Dermis lymphatic vessel endothelial cell (primary cell): ENCODE results near the gene PRKCSH. TPM values are rescaled to one million over a fixed set of nuclear protein-coding genes. Genes with fewer than 3 reads are reported as not detected.

Source experiments
- total RNA-seq: library from RNA; depleted of rRNA; stranded (reverse); fragments of >200 nt; gene quantifications from 2 replicates; pipeline ENCODE4 v1.2.1, GENCODE V29; 2014

Gene PRKCSH, protein sequence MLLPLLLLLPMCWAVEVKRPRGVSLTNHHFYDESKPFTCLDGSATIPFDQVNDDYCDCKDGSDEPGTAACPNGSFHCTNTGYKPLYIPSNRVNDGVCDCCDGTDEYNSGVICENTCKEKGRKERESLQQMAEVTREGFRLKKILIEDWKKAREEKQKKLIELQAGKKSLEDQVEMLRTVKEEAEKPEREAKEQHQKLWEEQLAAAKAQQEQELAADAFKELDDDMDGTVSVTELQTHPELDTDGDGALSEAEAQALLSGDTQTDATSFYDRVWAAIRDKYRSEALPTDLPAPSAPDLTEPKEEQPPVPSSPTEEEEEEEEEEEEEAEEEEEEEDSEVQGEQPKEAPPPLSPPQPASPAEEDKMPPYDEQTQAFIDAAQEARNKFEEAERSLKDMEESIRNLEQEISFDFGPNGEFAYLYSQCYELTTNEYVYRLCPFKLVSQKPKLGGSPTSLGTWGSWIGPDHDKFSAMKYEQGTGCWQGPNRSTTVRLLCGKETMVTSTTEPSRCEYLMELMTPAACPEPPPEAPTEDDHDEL
- total RNA-seq: 110 and 113 TPM in 2 replicates

DNA sequence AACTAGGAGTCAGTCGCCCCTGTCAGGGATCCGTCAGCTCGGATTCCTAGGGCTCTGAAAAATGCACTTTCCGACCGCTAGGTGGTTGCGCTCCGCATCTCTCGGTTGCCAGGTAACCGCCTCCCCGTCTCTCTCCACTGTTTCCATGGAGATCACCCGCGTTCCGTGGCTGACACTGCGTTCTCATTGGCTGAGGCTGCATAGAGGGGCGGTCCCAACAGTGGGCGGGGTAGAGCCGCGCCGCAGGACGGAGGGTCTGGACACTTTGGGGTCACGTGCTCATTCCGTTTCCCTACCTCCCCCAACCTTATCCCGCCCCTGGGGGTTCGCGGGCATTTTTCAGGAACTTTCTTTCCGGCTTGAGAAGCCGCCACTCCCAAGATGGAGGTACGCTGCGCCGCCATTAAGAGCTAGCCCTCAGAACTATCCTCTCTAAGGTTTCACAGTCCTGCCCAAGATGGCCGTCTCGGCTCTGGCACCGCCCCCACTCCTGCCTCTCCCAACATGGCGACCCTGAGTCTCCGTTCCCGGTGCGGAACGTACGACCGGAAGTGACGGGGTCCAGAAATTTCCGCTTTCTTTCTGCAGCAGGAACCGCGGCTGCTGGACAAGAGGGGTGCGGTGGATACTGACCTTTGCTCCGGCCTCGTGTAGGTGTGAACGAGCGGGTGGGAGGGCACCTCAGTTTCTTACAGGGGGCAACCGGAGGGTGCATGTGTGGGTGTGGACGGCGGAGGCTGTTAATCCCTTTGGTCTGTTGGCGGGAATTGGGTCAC is at the start of gene PRKCSH, which contains the start of gene ODAD3:
TSS of gene PRKCSH (plus strand) at position 579 of the 776 bp plus-strand sequence. CDS start 483 bp downstream, outside the sequence.
TSS of gene ODAD3 (minus strand) at position 65 of the 776 bp plus-strand sequence. CDS start 105 bp downstream, outside the sequence.

DNA sequence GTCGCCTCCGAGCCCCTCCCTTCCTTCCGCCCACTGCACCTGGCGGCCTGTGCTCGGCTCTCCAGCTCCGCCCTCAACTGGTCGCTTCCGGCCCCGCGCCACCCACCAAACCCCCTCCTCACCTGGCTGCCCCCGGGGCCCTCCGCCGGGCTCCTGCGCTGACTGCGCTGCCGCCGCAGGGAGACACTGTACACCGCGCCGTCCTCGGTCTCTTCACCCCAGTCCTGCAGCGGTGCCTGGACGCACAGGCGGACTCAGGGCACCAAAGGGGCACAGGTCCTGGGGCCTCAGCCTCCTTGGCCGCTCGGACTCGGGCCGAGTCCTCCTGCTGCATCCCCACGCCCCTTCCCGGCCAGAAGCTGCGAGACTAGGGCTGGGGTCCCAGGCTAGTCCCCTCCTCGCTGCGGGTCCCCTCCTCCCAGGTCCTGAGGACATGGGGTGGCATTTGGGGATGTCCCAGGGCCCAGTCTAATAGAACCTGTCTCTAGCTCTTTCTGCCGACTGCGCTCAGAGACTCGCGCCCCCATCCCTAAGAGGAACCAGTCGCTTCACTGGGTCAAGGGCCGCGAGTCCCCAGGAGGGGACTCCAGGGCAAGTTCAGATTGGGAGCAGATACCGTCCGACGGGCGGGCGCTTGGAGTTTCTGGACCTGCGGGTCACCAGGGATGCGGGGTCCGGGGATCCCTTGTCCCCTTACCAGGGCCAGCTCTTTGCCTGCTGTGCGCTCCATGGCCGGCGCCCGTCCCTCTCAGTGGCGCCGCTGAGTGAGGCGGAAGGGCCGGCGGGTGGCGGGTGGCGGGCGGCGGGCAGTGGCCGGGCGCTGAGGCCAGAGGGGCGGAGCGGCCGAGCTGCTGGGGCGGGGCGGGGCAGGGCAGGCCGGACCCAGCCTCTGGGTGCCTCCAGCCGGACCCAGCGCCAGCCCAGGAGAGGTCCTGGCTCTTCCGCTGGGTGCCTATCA is 16.6 kb upstream of the PRKCSH start, which contains the start of gene RGL3:
TSS of gene RGL3 (minus strand) at position 766 of the 958 bp plus-strand sequence. CDS start at position 730, 36 bp downstream.

DNA sequence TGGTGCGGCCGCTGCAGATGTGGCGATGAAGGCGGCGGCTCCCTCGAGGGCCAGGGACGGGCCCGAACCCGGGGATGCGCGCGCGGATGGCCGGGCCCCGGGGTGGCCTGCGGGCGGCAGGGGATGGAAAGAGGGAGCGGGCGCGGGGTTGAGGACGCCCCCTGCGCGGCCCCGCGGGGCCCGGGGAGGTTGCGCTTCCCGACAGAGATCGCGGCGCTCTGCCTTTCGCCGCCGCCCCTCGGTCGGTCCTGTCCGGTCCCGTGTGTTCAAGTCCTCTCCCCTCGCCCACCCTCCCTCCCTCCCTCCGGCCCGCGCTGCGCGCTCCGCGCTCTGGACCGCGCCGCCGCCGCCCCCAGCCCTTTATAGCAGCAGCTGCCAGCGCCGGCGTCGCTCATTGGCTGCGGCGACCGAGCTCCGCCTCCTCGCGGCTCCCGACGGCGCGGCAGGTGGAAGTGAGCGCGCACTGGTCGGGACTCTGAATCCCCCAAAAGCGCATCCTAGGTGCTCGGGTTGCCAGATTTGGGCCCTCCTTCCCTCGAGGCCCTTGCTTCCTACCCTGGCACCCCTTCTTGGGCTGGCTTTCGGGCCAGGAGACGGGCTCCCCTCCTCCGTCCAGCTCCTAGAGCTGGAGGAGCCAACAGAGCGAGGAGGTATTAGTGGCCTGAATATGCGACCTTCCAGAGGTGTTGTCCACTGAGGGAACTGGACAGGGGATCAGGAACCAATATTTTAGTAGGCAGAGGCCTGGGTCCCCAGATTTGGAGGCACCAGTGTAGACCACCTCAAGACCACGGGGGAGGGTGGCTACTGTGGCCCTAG is 45.5 kb downstream of the PRKCSH start, which contains the start of gene ELAVL3:
TSS of gene ELAVL3 (minus strand) at position 332 of the 819 bp plus-strand sequence. CDS start 438 bp downstream, outside the sequence.

Other genes starting within 250 kb of the PRKCSH start
- gene KANK2, start 238.1 kb upstream of the PRKCSH start, total RNA-seq: 95.8 and 115 TPM in 2 replicates
- gene ANGPTL8, start 196.0 kb upstream of the PRKCSH start, total RNA-seq: not detected in 2 replicates
- 53.0 and 54.7 TPM in 2 replicates for gene DOCK6, start 173.1 kb upstream of the PRKCSH start, total RNA-seq
- gene TSPAN16, start 139.5 kb upstream of the PRKCSH start, total RNA-seq: not detected in 2 replicates
- gene RAB3D, start 96.0 kb upstream of the PRKCSH start, total RNA-seq: 32.9 and 38.7 TPM in 2 replicates
- gene TMEM205, start 89.4 kb upstream of the PRKCSH start, total RNA-seq: 83.6 and 104 TPM in 2 replicates
- gene CCDC159, start 89.1 kb upstream of the PRKCSH start, total RNA-seq: 5.4 and 6.1 TPM in 2 replicates
- gene PLPPR2, start 80.2 kb upstream of the PRKCSH start, total RNA-seq: 4.9 and 7.3 TPM in 2 replicates
- gene SWSAP1, start 61.0 kb upstream of the PRKCSH start, total RNA-seq: 0.77 and 1.1 TPM in 2 replicates
- 3.1 and 5.9 TPM in 2 replicates for gene EPOR, start 51.3 kb upstream of the PRKCSH start, total RNA-seq
- 0.87 and 1.6 TPM in 2 replicates for gene RGL3, start 16.3 kb upstream of the PRKCSH start, total RNA-seq
- gene ODAD3, start 514 bp upstream of the PRKCSH start, total RNA-seq: under 0.01 and 0.09 TPM in 2 replicates
- gene ELAVL3, start 45.4 kb downstream of the PRKCSH start, total RNA-seq: not detected in 2 replicates
- gene ZNF653, start 70.2 kb downstream of the PRKCSH start, total RNA-seq: 6.0 and 6.9 TPM in 2 replicates
- gene ECSIT, start 93.5 kb downstream of the PRKCSH start, total RNA-seq: 20.6 and 30.1 TPM in 2 replicates
- under 0.01 TPM in 1 of 2 replicates, not detected in the other for gene CNN1, start 103.2 kb downstream of the PRKCSH start, total RNA-seq
- gene ELOF1, start 123.6 kb downstream of the PRKCSH start, total RNA-seq: 22.9 and 23.8 TPM in 2 replicates
- gene ACP5, start 142.0 kb downstream of the PRKCSH start, total RNA-seq: under 0.01 and 0.34 TPM in 2 replicates
- gene ZNF627, start 161.8 kb downstream of the PRKCSH start, total RNA-seq: 21.3 and 29.7 TPM in 2 replicates